HG02678 (cell line): ENCODE results near the gene CCDC66.

Experiments used
- ATAC-seq: cut with Tn5 transposase; IDR thresholded peaks from one replicate; pipeline ENCODE4 v1.9.1; 2021; ENCODE audit warnings: mild to moderate bottlenecking, moderate library complexity; ENCODE audit not compliant: unreplicated experiment

The CCDC66 gene

GRCh38 chr3:56621681-56622080 lies 64.7 kb downstream of the CCDC66 start:
- ATAC-seq = no peak

GRCh38 chr3:56622381-56622780 lies 65.4 kb downstream of the CCDC66 start:
- ATAC-seq = no peak

GRCh38 chr3:56624725-56625124 lies 67.8 kb downstream of the CCDC66 start:
- no peak for ATAC-seq

GRCh38 chr3:56629047-56629446 lies 72.1 kb downstream of the CCDC66 start:
- peak; percentile 56 for ATAC-seq

- peak; percentile 24 for ATAC-seq
These were observed 72.5 kb downstream of the CCDC66 start for GRCh38 chr3:56629451-56629850.

- no peak for ATAC-seq
These were observed 74.0 kb downstream of the CCDC66 start for GRCh38 chr3:56630966-56631365.

GRCh38 chr3:56633181-56633580 lies 76.2 kb downstream of the CCDC66 start:
- no peak for ATAC-seq

GRCh38 chr3:56633602-56634535 lies 76.9 kb downstream of the CCDC66 start:
- ATAC-seq = no peak

GRCh38 chr3:56645407-56645806 lies 88.4 kb downstream of the CCDC66 start:
- ATAC-seq = no peak

- ATAC-seq = no peak
These were observed 97.5 kb downstream of the CCDC66 start for GRCh38 chr3:56654460-56654859.

GRCh38 chr3:56655709-56656108 lies 98.7 kb downstream of the CCDC66 start:
- ATAC-seq = no peak

- ATAC-seq = no peak
These were observed 107.8 kb downstream of the CCDC66 start for GRCh38 chr3:56664823-56665222.

- no peak for ATAC-seq
These were observed 111.1 kb downstream of the CCDC66 start for GRCh38 chr3:56667973-56668579.
